Measurements from ENCODE around the gene ZNF516. TPM values are rescaled to one million over a fixed set of nuclear protein-coding genes. Genes with fewer than 3 reads are reported as not detected.
A peak's percentile ranks its signal among the peaks of the same experiment; 100 is the strongest.

The ZNF516 gene
- polyA plus RNA-seq, 1 donor, result 53.3 TPM

DNA sequence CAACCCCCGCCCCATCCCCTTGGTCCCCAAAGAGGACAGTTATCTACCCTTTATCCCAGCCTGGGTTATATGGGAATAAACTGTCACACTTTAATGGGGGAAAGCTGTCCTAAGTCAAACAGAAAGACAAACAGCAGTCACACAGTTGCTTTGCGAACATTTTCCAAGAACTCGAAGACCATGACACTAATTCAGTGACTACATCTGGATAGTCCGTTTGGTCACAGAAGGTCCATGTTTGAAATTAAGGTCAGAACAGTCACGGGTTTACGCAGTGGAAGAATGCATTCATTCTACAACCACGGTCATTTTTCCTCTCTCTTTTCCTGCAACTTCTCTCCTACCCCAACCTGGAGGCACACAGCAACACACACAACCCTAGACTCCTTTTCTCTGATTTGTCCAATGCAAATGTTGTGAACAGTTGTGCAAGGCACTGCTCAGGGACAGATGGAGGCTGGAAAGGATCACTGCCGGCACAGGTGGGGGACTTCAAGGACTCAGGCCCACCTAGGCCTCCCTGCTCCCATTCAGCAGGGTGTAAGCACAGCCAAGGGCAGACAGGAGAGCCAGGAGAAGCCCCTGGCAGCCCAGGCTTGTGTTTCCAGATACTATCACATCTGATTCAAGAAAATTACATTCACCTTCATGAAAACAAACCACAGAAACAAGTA lies 39.9 kb downstream of the ZNF516 start:
- no peak for DNase-seq

DNA sequence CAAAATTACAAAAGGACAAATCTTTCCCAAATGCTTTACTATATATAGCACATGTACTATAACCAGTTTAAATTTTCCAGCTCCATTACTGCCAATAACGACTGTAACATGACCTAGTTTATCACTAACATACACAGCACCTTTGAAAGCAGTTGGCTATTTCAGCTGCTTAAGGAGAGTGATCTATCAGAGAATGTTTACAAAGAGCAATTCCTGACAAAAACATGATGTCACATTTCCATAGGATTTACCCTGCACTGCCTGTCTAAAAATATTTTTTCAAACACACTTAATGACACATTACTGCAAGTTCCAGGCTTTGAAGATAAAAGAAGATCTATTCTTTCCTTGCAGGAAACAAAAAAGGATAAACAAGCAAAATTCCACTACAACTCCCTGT lies 40.6 kb downstream of the ZNF516 start:
- no peak for DNase-seq

DNA sequence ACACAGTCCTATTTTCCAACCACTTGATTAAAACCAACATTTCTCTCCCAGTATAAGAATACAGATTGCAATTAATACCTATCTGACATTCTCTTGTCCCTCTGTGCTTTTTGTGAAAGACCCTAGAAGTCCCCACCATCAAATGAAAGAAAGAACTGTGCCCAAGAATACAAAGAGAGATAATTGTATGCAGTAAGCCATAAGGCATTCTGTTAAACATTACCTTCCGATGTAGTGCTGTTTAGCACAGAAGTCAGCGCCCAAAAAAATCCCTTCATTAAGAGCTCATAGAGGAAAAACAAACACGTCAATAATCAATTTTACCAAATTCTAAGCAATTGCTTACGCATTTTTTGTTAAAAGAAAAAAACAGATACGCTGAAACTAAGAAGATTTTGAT lies 41.1 kb downstream of the ZNF516 start:
- DNase-seq, result no peak

DNA sequence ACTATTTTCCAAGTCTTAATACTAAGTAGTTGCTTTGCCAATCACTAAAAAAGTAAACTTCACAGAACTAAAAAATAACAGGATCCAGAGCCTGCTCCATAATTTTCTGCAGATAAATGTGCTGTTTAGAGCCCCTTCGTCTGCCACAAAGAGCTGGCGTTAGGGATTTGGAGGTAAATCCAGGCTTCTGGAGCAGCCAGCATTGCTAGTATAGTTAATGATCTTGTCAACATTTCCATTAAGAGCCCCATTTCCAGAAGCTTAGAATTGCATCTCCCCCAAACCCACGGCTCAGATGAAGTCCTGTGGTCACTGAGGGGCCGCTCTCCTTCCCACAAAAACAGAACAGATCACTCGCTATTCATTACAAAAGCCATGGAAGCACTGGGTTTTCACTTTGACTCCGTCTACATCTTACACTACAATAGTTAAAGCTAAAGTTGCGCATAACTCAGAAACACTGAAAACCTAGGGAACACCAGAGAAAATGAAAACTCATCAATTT lies 41.9 kb downstream of the ZNF516 start:
- no peak for DNase-seq

DNA sequence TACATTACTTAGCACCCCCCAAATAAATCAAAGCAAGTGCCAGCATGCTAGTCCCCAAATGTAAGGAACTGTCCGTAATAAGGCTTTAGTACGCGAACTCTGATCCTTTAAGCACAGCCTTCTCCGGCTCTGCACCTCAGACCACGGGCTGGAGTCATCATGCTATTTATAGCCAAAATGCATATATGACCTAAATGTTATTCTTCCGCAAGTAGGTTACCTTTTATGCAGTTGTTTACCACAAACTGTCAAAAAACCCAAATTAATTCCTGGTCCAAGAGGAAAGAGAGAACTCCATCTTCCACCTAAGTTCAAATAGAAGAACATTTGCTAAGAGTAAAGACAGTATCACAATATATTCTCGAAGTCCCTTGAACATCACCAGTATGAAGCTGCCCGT lies 42.7 kb downstream of the ZNF516 start:
- peak; percentile 53 for DNase-seq

DNA sequence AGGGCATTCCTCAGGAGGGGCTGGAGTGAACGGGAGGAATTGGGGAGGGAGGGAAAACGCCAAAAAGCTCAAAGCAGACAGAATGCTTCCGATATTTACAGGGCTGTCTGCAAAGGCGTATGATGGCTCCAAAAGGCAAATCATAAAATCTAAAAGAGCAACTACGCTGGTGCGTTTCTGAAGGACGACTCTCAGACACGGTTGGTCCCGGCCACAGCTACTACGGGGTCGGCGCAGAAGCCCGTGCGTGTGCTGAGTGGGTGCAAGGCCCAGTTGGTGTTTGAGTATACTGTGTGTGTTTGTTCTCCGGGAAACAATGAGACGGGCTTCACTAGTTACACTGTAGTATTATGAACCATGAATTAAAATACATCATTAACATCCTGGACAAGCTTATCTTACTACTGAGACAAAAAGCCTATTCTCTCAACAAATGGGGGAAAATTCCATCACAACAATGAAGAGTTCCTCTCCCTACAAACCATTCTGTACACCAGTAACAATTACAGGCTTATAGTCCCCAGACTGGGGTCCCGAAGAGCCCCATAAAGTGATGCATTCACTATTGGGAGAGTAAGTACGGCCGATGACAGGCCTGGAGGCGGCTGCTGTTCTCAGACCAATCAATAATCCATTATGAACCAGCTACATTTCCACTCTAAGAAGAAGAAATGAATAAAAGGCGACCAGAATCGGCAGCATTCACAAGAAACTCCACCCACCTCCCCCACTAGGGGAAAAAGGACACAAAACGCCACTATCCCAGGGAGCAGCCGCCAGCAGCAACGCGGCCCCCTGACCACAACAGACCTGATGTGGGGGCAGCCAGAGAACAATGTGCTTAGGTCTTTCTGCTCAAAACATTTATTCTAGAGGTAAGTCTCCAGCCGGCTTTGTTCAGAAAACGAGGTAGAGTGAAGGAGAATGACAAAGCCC lies 43.4 kb downstream of the ZNF516 start:
- DNase-seq, result peak; percentile 43

DNA sequence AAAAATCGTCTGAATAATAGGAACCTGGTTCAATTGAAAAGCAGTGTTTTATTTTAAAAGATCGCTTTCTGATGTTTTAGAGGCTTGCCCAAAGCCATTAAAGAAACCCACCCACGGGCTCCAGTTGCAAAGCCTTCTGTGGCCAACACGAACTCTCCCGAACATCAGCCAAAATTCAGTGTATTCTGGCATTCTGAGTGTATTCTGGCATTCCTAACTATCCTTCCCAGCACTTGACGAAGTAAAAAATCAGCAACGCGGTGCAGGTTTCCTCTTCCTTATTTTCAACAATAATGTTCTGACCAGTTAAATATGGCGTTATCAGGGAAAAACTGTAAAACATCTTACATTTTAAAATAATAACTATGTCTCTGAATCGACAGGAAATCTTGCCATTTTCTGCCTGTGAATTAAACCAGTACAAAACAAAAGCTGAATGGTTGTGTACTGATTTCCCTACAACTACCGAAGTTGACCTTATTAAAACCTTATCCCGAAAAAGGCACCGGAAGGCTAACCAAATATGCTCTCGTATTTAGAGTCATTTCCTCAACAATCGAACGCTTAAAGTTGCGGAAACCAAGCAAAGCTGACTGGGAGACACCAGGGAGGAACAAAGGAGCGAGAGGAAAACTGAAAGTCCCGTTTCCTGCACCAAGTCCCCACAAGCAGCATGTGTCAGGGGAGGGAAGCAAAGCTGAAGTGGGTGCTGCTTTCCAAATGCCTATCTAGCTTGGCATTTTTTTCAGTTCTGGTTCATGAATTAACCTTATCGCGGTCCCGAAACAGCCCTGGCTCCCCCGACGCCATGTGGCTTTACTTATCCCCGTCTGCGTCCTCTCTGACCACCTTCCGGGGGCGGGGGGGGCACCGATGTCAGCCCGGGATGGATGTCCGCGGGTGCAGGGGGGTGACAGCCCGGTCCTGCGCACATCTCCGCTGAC lies 44.3 kb downstream of the ZNF516 start:
- DNase-seq, result peak; percentile 76

DNA sequence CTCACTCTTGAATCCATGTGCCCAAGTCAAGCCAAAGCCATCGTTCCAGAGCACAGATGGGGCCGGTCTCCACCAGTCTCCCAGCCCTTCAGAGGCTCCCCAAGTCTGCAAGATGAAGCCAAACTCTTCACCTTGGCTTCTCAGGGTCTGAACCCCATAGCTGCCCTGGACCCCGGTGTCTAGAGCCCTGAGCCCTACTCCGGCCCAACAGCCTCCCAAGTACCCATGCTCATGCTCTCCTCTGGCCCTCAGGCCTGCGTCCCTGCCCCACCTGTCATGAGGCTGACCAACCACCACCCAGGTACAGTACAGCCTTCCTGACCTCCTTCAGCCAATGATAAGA lies 46.0 kb downstream of the ZNF516 start:
- no peak for DNase-seq

DNA sequence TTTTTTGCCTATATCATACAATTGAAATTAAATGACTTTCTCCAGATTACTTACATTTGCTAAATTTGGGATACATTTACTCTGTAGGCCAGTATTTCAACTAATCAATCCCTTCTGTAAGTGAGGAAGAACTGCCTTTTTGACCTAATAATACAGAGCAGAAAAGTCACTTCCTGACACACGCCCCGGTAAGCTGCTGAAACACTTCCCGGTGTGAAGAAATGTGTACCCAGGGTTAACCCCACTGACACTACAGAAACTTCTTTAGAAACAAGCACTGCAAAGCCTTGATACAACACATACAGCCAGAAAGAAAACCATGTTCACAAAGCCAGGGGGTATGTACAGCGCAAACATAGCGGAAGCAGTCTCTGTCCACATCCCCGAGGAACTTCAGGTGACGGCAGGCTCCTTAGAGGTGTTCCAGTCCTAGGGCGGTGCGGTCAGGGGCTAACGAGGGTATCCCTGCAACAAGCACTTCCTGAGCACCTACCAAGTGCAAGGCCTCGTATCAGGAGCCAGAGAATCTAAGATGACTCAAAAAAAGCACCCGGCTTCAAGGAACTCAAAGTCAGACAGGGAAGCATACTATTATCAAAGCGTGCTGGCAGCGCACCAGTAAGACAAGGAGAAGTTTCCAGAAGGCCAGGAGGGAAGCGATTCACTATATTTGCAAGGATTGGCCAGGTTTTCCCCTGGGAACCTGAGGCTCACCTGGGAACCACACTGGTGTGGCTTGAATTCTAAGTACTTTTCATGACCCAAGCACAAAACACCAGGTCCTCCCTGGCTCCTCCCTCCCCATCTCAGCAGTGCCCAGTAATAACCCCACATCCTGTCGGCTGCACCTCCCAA lies 46.6 kb downstream of the ZNF516 start:
- no peak for DNase-seq

DNA sequence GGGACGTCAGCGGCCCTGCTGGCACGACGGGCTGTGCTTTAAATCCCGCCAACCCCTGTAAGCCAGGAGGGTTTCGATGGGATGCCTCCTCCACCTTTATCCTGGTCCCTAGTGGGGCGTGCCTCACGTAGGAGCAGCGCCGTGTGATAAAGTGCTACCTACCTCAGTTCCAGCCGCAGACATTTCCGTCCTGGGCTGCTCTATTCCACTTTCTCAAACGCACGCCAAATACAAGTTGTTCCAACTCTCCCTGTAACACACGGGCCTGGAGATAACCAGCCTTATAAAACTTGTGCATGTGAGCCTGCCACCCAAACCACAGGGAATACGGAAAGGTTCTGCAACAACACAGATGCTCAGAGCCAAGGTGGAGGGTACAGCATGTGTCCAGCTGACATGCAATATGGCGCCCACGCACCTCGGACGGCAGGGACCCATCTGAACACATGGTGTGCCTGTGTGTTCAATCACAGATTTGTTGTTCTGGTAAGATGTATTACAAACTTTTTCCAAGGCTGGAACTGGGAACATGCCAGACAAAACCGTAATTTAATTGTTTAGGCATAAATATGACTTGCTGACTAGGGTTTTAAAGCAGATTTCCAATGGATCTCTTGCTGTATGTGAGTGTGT lies 47.7 kb downstream of the ZNF516 start:
- peak; percentile 38 for DNase-seq

DNA sequence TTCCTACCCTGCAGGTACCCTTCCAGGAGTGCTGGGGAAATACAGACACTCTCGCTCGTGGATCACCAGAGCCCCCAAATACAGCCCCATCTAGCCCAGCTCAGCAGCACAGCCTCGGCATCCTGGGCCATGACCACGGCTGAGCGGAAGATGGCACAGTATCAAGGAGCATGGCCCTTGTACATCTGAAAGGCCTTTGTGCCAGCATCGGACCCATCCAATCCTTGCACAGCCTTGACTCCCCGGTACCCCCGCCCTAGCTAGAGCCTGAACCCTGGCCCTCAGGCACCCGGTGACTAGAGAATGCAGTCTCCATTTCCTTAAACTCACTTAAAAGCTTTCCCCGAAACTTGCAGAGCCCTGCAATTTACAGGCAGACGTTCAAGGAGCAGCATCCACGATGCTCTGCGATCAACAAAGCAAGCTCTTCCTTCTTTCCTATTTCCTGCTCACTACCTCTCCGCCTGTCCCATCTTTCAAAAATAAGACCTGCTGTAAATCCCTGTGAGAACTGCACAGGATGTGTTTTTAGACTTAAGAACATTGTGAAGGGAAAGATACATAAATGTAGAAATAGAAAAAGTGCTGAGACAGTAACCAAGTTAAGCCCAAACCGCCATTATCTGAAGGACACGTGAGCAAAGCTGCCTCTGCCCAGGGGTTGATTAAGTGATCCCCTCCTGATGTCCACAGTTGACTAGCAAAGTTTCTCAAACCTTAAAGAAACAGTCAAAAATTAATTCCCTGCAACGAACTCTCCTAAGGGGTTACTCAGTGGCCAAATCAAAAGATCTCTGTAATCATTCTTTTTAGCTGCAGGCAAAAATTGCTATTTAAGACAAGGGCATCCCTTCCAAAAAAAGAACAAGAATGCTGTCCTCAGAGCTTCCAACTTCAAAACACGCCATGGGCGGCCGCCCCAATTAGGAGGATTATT lies 48.5 kb downstream of the ZNF516 start:
- no peak for DNase-seq

DNA sequence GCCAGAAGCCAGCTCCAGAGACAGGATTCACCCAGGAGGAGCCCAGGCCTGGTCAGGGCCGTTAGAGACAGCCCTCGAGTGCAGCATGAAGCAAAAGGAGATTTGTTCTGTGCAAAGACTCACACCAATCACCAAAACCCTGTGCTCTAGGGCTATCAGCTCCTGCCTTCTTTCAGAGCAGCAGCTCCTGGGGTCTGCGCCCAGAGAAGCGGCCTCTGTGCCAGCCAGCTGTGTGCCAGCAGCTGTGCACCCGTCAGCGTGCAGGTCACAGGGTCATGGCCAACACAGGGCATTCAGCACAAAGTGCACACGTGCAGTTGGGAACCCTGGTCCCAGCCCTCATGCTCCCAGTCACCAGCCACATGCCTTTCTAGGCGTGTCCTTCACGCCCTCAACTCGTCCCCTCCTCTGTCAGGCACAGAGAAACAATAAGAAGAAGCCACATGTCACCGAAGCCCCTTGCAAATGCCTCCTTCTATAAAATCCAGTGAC lies 49.3 kb downstream of the ZNF516 start:
- DNase-seq, result no peak

DNA sequence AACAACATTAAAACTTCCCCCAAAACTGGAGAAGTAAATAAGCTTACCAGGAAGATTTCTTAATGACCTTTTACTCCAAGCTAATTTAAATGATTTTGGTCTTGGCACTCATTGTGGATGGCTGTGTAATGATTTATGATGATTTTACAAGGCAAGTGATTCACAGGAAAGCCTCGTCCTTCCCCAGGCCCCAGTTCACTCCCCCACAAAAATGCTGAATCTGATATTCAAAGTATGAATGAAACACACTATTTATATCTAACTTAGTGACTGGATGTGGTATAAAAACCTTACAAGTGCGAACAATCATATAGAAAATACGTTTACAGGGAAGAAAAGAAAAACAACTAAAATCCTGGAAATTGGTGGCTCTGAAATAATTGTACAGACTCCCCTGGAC lies 49.8 kb downstream of the ZNF516 start:
- DNase-seq, result no peak

DNA sequence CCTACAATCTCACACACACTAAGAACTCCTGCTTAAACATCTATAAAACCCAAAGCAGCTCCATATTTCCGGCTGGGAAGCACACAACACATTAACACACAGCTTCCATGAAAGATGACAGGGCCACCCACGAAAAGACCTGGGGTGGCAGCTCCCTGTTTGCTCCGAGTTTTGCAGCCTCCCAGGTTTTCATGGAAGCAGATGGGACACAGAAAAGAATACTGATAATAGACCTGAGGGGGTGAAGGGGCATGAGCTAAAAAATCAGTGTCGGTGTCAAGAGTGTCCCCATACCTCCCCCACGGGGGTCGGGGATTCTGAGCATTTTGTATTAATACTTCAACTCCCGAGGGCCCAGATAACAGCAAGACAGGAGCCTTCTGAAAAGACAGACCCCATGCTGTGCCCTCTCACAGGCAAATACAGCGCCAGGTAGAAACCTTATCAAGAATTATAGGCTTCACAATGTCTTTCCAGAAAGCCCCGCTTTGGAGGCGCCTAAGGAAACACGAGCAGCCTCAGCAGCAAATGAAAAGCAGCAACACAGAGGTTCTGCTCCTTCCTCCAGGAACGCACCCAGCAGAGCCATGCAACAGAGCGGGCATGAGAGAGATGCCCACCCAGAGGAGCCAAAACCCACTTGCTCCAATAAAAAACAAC lies 50.5 kb downstream of the ZNF516 start:
- DNase-seq, result no peak

DNA sequence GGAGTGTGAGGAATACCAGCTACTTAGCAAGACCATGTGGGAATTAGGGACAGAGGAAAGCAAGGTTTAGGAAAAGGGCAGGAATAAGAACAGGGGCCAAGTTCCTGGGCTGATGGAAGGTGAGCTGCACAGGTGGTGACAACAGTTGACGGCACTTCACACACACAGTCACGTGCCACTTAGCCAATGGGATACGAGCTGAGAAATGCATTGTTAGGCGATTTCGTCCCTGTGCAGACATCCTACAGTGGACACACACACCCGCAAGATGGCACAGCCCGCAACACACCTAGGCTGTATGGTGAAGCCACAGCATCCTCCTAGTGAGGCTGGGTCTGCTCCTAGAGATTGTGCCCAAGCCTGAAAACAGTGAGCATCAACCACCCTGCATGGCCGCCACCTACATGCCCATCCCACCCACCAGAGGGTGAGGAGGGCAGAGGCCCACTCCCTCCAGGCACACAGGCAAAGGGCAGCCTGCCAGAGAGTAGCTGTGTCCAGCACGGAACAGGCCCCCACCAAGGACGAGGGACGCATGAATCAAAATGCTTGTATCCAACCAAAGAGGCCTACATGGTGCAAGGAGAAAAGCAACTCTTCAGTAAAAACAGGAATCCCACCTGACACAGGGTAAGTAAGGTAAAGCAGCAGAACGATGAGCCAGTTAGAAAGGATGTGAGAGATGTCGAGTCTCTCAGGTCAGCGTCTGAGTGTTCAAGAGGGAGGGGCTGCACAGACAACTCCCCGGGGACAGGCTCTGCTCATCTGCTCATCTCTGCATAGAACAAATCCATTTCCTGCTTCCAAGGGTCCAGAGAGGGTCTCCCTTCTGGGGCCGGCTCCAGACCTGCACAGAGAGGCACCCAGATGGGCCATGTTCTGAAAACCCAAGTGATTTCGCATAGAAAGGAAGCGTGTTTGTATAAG lies 51.3 kb downstream of the ZNF516 start:
- no peak for DNase-seq

DNA sequence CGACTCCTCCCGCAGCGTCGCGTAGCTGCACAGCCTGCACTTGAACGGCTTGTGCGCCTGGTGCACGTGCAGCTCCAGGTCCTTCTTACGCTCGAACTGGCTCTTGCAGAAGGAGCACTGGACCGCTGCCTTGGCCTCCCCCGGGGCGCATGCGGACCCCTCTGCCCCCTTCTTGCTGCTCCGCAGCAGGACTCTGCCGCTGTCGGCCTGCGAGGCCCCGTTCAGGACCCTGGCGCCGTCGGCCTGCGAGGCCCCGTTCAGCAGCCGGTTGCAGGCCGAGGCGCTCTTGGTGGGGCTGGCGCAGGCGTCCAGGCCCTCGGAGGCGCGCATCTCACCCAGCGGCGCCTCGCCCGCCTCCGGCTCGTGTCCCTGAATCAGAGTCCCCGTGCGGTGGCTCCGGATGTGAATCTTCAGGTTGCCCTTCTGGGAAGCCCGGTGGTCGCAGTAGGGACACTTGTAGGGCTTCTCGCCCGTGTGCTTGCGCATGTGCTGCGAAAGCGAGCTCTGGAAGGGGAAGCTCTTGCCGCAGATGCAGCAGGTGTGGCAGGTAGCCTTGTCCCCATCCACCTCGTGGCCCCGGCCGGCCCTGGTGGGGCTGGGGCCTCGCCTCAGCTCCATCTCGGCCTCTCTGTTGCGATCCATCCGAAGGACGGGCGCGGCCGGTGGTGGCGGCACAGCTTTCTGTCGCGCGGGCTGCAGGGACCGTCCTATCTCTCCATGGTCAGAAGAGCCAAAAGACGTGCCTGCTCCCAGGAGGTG lies 52.5 kb downstream of the ZNF516 start:
- no peak for DNase-seq

DNA sequence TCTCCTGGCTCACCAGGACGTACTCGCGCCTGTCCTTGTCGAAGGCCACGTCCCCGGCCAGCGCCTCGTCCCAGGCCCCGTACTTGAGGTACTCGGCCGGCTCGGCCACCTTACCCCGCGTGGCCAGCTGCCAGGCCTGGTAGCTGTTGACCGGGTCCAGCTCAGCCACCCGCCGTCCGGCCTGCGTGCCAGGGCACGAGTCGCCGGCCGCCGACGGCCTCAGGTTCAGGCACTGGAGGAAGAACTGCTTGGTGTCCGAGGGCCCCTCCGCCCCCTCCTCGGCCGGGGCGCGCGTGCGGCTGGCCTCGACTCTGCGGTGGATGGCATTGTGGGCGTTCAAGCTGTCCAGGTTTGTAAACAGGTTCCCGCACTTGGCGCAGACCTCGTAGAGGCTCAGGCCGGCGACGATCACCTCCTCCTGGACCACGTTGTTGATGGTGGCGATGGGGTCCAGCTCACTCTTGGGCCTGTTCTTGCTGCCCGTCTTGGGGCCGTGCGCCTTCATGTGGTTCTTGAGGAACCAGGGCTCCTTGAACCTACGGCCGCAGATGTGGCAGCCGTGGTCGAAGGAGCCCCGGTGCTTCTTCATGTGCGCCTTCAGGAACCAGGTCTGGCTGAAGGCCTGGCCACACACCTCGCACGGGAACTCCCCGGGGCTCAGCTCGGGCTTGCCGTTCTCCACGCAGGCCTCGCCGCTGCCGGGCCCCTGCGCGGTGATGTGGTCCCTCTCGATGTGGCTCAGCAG lies 53.2 kb downstream of the ZNF516 start:
- no peak for DNase-seq
